Vagina (tissue), 2 donors: ENCODE results near the gene SLK.

Source experiments
- POLR2AphosphoS5 ChIP-seq, 2 donors: sonication (generic); formaldehyde crosslinking; IDR thresholded peaks; one replicate each; pipeline ENCODE4 v1.9.0; 2017; ENCODE audit warnings: antibody characterized with exemption in 2 of 2, mild to moderate bottlenecking in 2 of 2, low read depth in 1 of 2; ENCODE audit not compliant: insufficient read depth in 1 of 2
- TF ChIP-seq, protein P1 (sequence below), 3 experiments: fragments of 450-650 bp in 2 of 3; fragments of 200-600 bp in 1 of 3; sonication (generic) in 1 of 3; IDR thresholded peaks; one replicate each; pipeline ENCODE4 v1.5.1; 2017 to 2019; ENCODE audit warnings: antibody characterized with exemption in 3 of 3, mild to moderate bottlenecking in 2 of 3, moderate library complexity in 2 of 3

DNA sequence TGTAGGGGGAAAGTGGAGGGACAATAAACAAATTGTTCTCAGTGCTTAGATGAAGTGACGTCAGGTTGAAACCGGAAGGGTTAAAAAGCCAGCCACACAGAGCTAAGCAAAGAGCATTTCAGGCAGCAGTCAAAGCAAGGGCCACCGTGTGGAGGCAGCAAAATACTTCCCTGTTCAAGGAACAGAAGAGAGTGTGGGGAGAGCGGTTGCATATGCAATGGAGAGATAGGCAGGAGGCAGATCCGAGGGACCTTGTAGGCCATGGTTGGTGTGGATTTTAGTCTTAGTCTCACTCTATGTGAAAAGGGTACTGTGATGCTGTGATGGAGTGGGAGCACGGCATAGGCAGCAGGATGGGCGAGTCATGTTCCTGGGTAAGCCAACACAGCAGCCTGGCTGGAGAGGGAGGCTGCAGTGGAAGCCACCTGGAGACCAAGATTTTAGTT lies 45.2 kb upstream of the SLK start:
- TF ChIP-seq, protein P1, sequence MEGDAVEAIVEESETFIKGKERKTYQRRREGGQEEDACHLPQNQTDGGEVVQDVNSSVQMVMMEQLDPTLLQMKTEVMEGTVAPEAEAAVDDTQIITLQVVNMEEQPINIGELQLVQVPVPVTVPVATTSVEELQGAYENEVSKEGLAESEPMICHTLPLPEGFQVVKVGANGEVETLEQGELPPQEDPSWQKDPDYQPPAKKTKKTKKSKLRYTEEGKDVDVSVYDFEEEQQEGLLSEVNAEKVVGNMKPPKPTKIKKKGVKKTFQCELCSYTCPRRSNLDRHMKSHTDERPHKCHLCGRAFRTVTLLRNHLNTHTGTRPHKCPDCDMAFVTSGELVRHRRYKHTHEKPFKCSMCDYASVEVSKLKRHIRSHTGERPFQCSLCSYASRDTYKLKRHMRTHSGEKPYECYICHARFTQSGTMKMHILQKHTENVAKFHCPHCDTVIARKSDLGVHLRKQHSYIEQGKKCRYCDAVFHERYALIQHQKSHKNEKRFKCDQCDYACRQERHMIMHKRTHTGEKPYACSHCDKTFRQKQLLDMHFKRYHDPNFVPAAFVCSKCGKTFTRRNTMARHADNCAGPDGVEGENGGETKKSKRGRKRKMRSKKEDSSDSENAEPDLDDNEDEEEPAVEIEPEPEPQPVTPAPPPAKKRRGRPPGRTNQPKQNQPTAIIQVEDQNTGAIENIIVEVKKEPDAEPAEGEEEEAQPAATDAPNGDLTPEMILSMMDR (IDR thresholded peaks at IDR 0.05), result no peak
- no peak for TF ChIP-seq POLR2AphosphoS5 (IDR thresholded peaks at IDR 0.05; ENCODE audit: insufficient read depth in 1 of 2, low read depth in 1 of 2)
